DMS 273 (cell line): ENCODE results near the gene DNAJC19.

ENCODE experiments used
- DNase-seq: peaks from one replicate; lab custom pipeline; 2025; ENCODE audit not compliant: unreplicated experiment; lab: John Stamatoyannopoulos, UW

The DNAJC19 gene

GRCh38 chr3:180961552-180961951 lies 28.0 kb downstream of the DNAJC19 start:
- DNase-seq: no peak

DNA sequence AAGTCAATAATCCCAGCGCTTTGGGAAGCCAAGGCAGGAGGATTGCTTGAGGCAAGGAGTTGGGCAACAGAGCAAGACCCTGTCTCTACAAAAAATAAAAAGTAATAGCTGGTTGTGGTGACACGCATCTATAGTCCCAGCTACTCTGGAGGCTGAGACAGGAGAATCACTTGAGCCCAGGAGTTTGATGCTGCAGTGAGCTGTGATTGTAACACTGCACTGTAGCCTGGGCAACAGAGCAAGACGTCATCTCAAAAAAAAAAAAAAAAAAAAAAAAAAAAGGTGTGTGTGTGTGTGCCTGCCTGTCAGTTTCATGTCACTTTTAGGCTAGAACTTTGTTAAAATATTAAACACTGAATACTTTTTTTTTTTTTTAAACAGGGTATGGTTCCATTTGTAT lies 28.4 kb downstream of the DNAJC19 start:
- no peak for DNase-seq

GRCh38 chr3:180959691-180960090 lies 29.8 kb downstream of the DNAJC19 start:
- DNase-seq: no peak

DNA sequence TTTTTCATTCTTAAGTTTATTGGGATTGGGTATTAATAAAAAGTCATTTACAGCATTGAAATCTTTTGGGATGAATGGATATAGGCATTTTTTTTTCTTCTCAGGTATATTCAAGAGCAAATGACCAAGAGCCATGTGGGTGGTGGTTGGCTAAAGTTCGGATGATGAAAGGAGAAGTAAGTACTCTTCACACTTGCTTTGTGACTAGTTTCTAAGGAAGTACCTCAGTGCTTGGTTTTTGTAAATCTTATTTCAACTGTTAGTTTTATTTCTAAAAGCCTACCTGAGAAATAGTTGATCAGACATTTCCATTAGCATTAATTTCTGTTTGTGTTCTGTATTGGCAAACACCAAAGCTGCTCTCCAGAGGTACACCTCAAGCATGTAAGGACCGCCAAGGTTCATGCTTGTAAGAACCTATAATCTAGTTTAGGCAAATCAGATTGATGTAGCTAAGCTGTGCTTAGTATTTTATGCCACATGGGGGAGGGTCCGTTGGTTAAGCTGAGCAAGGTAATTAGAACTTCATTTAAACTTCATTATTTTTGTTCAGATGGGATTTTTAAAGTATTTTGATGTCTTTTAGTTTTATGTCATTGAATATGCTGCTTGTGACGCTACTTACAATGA lies 41.7 kb downstream of the DNAJC19 start:
- DNase-seq: no peak

- DNase-seq: no peak
These were observed 48.7 kb downstream of the DNAJC19 start for GRCh38 chr3:180940826-180941225.

DNA sequence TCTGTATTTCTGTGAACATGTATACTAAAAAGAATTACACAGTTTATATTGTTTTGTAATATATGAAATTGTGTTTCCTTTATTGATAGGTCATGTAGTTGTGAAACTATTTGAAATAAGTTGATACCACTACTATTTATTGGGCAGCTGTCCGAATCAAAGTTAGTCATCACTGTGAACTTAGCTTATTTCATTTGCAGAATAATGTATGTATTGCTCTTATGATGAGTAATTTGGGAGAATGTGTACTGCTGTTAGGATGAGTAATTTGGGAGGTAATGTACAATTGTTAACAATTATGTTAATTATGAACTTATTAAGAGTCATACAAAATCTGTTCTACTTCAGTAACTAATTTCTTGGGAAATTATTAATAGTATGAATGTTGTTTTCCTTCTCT lies 54.9 kb downstream of the DNAJC19 start:
- DNase-seq: no peak
